NCI-H345 (cell line): ENCODE results near the gene ADAM22.

Experiments used
- DNase-seq: peaks from one replicate; lab custom pipeline; 2025; lab: John Stamatoyannopoulos, UW

Gene ADAM22

DNA sequence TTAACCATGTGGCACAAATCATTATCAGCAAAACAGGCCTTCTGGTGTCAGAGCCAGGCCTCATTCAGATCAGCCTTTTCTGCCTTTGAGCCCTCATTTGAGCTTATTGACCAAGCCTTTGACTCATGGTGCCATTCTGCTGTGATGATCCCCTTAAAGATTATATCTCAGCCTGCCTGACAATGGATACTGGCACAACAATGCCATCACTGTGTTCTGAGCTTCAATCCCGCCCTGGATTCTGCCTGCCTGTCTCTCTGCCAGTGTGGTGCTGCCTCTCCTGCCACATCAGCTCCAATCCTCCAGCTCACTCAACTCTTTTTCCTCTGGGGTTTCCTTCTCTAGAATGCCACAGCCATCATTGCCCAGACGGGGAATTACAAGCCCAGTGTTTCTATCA, 233.2 kb downstream of the ADAM22 start:
- no peak for DNase-seq

DNA sequence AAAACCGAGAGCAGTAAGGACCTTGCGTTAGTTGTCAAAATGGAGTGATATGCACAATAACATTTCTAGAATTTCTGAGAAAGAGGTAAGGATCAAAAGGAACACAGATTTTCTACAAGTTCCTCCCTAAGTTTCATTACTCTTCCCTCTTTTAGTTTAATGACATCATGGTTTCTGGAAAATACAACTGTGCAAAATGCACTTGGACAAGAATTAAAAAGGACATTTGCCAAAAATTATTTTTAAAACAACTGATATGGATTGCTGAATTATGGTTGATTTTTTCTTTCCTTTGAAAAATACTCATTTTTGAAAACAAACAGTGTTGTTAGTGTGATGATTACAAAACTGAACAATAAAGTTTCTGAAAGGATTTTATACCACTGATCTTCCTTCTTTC, 233.7 kb downstream of the ADAM22 start:
- no peak for DNase-seq

DNA sequence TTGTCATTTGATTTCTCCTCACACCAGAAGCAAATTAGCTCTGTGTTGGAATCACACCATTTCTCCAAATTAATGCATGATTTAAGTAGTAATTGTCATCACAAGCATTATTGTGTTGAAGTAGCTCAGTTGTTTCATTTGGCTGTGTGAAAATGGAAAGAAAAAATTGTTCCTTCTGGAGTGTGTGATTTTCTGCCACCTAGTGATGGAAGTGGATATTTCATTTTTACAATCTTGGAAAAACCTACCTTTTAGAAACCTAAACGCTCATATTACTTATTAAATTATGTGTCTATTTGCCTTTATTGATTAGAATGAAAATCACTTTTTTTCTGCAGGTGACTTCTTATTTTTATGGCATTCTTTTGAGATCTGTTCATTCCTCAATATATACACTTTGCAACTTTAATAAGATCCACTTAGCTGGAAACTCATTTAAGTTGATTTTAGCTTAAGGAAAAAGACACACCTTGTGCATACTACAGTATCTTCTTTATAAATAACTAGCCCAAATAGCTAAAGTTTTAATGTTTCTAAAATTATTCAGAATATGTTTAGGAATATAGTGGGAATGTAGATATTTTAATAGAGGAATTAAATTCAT, 235.8 kb downstream of the ADAM22 start:
- peak; percentile 8 for DNase-seq

DNA sequence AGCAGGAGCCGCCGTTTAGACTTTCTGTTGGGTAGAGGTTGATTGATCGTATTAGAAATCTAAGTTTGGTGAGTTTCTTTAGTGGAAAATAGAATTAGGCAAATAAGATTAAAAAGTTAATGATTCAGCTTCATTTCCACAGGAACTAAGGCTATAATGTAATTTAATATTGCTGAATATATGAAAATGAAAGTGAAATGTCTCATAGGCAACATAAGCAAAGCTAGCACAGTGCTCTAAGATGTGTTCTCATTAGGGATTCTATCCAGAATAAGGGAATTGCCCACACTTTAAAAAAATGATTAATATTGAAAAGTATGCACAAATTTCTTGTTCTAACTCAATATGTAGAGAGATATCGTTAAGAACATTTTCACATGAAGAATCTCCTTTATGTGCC, 238.8 kb downstream of the ADAM22 start:
- no peak for DNase-seq

DNA sequence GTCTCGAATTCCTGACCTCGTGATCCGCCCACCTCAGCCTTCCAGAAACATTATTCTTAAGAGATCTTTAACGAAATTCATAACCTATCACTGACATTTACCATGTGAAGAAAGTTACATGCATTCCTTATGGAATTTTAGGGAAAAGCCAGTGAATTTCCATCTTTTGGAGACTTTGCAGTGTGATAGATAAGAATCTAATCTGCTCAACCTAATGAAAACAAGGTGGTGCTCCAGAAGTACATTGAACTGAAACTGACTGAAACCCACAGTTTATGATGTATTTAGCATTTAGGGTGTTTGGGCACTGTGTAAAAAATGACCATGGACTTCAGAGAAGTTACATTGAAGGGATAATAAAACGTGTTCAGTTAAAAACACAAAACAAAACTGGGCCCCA, 242.1 kb downstream of the ADAM22 start:
- no peak for DNase-seq

DNA sequence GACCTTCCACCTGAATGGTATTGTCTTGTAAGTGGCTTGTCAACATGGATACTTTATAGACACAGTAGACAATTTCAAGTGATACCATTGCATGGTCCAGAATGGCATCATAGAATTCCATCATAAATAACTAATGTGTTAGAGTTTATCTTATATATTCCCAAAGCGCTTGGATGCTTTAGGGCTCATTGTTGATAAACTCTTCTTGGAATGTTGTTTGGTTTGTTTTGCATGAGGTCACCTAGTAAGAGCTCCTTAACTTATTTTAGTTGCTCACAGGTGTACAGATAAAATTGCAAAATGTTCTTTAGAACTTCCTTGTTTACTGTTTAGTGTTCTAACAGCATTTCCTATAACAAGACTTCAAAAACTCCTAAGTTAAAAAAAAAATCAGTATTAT, 249.0 kb downstream of the ADAM22 start:
- no peak for DNase-seq

DNA sequence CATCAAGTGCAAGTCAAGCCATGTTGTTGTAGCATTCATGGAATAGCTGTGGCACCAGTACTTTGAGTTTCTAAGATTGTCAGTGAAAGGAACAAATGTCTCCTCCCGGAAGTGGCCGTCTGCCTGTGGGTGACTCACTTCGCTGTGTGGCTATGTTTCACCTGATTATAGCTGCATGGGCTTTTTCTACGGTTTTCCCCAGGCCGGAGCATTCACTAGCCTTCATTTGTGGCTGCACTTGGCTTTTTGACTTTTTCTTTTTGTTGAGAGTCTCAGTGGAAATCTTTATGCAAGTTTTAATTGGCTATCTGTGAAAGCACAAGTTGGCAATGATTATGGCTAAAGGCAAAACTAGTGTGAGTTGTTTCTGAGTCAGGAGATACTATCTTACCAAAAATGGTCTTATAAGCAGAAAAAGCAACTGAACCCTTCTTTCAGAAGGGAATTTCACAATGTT, 250.8 kb downstream of the ADAM22 start:
- DNase-seq: no peak

DNA sequence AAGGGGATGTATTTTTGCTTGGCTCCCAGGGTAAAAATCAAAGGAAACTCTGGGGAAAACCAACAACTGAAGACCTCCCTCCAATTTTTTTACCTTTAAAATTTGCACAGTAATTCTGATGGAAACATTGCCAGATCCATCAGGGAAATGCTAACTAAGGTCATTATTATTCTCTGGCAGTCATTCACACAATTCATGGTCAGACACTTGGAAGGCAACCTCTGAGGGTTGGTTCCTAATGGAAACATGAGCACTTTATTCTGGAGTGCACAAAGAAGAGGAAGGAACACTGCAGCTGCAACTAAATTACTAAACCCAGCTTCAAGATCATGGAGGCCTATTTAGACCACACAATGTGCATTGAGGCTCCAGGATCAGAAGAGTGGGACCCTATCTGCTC, 251.6 kb downstream of the ADAM22 start:
- no peak for DNase-seq

DNA sequence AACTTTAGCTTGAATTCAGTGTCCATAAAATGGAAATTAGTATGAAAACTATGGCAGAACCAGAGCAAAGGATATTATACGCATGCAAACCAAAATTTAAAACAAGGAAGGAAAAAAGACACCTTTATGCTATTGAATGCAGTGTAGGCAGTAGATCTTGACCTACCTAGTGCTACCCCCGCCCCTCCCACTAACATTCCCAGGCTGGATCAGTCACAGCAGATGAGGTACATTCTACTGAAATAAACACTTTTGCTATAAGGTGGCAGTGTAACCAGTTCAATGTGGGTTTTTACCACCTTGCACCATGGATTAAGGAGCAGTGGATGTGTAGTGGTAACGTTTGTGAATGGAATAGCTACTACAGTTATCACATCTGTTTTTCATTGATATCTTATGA, 257.9 kb downstream of the ADAM22 start:
- no peak for DNase-seq

DNA sequence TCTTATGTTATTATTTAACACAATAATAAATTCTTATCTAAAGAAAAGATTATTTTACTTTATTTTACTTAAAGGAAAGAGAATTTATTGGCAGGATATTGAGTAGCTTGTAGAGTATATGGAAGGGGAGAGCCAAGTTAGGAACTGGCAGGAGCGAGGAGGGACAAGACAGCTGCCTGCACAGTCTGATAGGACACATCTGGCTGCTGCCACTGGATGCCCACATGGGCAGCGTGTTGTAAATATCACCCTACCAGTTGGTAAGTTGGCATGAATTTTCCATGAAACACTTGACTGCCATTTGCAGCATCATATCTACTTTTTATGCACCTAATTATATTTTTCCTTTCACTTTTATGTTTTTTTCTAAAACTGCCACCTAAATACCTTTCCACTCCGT, 266.2 kb downstream of the ADAM22 start:
- DNase-seq: no peak

DNA sequence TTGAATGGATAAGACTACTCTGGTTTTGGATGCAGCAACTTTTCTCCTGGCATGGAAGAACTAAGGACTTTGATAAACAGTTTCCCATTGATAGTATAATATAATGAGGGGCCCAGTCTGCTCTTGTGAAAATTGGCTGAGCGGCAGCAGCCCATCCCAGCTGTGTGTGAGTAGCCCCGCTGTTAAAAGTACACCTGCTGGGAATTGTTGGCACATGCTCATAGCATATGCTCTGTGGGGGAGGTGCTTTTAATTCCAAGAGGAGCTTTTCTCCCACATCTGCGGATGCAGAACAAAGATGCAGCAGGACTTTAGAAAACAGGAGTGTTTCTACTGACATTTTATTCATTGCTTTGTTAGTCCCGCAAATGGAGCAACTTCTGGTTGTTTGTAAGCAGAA, 266.7 kb downstream of the ADAM22 start:
- DNase-seq: peak; percentile 91

DNA sequence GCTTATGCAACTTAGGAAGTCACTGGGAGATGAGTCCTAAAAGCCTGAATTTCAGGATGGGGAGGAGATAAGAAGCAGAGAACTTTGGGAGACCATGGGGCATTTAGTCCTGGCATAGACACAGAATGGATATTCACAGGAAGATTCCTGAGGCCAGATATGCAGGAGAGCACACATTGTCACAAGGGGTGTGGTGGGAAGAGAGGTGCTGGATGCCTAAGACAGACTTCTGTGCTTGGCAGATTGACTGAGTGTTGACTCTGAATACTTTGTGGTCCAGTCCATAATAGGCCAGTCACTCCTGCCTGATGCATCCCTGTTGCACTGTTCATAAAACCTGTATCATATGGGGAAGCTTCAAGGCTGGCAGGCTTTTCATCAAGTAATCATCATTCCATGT, 267.3 kb downstream of the ADAM22 start:
- no peak for DNase-seq

DNA sequence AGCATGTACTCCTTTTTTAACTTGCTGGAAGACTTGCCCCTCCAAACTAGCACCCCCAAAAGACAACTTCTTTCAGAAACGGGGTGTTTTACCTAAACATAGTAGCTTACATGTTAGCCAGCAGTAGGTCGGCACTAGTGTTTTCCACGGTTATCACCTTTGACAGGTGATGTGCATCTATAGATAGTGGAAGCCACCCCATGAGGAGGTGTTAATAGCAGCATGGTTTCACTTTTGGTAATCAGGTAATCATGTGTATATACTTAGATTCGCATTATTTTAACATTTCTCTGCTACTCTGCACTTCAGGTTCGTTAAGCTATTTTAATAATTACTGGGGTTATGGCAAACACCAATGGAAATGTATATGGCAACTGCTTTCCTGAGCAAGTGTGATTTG, 268.2 kb downstream of the ADAM22 start:
- DNase-seq: no peak

DNA sequence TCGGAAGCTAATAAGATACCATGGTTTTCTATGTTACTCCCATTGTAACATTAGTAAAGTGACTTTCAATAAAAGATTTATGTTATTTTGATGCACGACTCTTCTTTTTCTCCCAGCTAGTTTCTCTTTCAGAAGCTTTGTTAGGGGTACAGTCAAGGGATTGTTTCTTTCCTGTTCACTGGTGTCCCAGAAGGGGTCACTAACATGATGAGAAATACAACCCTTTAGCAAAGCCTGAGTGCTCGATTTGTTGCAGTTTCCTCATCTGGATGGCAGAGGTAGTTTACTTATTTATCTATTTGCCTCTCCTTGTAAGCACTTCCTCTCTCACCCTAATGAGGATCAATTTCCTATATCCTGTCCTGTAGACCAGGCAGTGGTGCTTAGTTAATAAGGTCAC, 268.7 kb downstream of the ADAM22 start:
- DNase-seq: no peak

DNA sequence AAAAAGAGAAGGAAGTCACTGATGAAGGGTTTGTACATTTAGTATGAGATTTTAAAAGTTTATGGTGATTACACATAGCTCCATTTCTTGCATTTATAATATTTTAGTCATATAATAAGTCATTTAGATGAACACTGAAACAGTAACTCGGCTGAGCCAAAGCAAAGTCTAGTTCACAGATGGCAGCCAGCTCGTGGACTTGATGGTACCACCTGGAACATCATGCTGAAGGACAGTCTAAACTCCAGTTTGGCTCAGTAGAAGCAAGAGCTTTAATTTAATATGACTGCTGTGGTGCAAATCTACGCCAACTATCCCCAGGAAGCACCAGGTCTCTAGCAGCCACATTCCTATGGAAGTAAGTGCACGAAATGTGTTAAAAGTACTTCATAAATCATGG, 269.4 kb downstream of the ADAM22 start:
- DNase-seq: no peak

DNA sequence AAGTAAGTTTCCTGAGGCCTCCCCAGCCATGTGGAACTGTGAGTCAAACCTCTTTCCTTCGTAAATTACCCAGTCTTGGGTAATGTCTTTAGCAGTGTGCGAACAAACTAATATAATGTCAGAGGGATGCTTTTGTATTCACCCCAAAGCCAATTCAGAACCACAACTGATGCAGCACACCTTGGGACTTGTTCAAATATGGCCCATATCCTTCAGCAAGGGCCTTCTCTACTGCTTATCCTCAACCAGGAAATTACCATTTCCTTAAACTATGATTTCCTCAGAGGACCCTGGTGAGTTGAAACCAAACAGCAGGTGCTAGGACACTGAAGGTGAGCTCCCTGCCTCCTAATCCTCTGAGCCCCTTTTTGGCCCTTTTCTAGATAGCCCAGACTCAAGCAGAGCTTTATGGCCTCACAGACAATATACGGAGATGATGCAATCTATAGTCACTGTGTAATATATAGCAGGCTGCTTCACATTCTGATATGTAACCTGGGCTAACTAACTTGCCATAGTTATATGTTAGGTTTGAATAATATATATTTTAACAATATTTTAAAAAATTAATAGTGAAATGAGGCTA, 270.6 kb downstream of the ADAM22 start:
- no peak for DNase-seq

DNA sequence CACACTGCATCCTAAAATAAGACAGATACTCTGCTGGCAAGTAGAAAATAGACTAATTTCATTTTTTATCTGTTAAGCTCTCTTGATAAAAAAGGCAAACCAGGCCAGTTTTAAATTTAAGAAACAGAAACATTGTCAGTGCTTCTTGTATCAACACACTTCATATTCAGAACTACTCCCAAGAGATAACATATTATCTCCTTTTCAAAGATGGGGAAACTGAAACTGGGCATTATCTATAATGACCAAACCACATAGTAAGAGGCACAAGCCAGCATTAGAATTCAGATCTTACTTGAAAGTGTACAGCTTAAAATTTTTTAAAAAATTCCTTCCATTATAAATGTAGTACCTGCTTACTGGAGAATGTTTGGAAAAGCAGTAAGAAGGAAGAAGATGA, 271.1 kb downstream of the ADAM22 start:
- DNase-seq: no peak

DNA sequence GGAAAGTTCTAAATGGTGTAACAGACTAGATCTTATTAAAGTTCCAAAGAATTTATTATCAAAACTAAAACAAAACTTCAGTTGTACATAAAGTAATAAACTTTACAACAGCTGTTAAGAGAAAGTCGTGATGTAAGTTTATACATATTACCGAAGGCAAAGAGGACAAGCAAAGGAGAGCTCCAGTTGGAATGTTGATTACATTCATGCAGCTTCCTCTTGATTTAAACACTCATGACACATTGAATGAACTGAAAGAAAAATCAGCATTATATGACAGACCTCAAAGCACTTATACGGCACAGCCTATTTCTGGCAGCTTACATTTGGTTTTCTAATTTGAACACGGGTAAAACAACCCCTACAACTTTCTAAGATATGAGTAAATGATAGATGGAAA, 272.2 kb downstream of the ADAM22 start:
- no peak for DNase-seq

DNA sequence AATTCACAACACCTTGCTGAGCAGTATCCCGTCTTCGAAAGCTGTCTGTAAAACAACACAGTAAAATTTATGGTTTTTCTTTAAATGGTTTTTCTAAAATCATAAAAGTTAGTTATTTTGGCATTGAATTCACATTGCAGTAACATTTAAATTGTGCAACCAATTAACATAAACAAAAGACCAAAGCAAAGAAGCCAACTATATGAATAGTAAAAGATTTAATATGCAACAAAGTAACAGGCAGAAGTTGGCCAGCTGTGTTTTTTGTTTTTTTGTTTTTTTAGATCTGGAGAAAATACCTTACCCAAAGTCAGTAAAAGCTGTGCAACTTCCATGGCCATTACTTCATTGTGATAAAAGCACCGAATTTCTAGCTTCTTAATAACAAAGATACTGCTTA, 274.5 kb downstream of the ADAM22 start:
- no peak for DNase-seq

DNA sequence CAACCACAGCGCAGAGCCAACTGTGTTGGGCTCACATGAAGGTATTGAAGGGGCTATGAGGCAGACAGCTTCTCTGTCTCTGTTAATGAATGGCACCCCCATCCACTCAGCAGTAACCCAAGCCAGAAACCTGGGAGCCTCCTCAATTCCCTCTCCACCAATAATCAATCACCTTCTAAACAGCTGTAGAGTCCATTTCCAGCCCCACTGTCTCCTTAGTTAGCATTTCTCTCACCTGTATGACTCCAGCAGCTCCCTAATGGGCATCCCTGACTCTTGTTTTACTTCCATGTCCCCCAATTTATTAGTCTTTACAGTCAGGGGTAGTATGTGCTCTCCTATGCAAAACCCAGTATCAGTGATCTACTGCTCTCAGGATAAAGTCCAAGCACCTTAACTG, 278.9 kb downstream of the ADAM22 start:
- DNase-seq: no peak

DNA sequence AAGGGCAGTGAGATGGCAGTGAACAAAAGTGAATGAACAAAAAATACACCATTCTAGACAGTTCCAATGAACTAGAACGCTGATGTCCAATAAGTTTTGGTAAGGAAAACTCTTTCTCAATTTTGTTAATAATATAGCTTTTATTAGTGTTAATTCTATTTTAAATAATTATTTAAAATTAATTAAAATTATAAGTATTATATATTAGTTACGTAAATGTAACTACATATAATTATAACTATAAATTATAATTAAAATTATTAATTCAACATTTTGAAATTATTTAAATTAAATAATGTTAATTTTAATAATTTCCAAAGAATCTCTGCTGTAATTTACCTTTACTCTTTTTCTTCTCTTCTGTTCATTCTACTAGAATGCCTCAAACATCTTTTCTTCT, 280.4 kb downstream of the ADAM22 start:
- DNase-seq: no peak

DNA sequence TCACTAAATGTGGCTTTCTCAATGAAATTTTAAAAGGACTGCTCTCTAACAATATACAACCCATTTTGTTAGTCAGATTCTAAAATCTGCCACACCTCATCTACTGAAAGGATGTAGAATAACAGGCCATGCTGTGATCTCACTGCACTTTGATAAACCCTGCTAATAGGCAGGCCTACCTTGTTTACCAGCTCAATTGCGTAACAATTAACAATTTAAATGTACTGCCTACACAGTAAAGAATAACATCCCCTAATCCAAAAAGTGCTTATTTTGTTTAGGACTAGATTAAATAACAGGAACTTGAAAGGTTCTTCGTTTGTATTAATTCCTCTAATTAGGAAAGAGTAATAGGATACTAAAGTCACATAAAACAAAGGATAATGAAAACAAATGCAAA, 281.2 kb downstream of the ADAM22 start:
- DNase-seq: no peak

DNA sequence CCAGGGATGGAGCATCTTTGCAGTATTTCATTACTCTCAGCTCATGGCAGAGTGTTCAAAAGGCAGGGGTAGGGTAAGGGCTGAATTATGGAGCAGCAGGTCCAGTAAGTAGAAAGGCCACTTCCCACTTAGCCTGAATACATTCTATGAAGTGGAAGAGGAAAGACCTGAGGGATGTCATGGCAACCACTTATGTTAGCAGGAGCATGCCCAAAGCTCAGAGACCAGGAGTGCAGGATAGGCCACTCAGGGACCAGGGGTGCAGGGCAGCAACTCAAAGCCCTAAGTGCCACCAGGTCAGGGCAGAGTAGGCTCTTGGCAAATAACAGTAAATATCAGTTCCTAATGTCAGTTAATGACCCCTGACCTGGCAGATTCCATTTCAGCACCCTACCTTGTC, 282.2 kb downstream of the ADAM22 start:
- DNase-seq: no peak

DNA sequence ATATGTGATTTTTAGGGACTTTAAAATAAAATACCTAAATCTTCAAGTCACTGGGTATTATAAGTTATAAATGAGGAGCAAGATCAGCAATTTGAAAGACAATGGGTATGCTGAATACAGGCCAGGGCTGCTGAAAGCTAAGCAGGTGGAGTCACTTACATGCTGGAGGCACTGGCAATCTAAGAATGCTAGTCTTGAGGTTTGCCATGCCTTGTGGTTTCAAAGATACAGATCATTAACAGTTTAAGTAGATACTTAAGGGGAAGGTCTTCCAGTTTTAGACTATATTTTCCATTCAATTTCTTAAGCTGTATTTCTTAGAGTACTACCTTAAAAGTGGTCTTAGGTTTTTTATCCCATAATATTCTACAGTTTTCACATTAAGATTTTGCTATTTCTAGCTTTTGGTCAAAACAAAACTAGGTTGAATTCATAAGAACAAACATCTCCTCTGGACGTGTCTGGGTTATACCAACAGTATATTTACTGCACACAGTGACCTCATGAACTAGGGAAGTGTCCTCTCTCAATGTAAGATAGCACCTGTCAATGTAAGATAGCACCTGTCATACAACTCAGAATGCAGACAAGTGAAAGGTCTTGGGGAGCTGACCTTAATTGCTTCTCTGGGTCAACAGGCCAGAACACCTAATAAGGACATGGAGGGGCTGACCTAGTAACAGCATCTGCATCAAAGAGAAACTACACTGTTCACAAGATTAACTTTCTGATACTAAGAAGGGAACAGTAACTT, 283.8 kb downstream of the ADAM22 start:
- DNase-seq: no peak
